HG03354 (cell line): ENCODE results near the gene SLC25A26.
"Not testable (repeated sequence)": the region's sequence is repeated elsewhere in the genome, so short reads cannot be mapped to it uniquely, and the experiment has no call there.

Experiments
- ATAC-seq: cut with Tn5 transposase; IDR thresholded peaks from one replicate; pipeline ENCODE4 v1.9.1; 2021; ENCODE audit warnings: mild to moderate bottlenecking; ENCODE audit not compliant: unreplicated experiment, poor library complexity, severe bottlenecking

SLC25A26 gene

GRCh38 chr3:66421144-66421543 is 200.3 kb downstream of the SLC25A26 start:
- ATAC-seq: not testable (repeated sequence)

- not testable (repeated sequence) for ATAC-seq
Observed at GRCh38 chr3:66421893-66422292, 201.1 kb downstream of the SLC25A26 start.

- no peak for ATAC-seq
Observed at GRCh38 chr3:66423791-66424190, 203.0 kb downstream of the SLC25A26 start.

- no peak for ATAC-seq
Observed at GRCh38 chr3:66425032-66425431, 204.2 kb downstream of the SLC25A26 start.

GRCh38 chr3:66425576-66426114 is 204.8 kb downstream of the SLC25A26 start:
- no peak for ATAC-seq

GRCh38 chr3:66426135-66426534 is 205.3 kb downstream of the SLC25A26 start:
- ATAC-seq: no peak

- ATAC-seq: no peak
Observed at GRCh38 chr3:66427352-66427751, 206.6 kb downstream of the SLC25A26 start.

GRCh38 chr3:66427951-66428474 is 207.2 kb downstream of the SLC25A26 start:
- no peak for ATAC-seq
